AG10803 (cell line): ENCODE results near the gene COX14.

Experiments
- DNase-seq: peaks from one replicate; pipeline ENCODE4 v3.0.0; 2010; ENCODE audit warnings: low read depth
- H3K4me3 ChIP-seq: 2 replicates; pipeline ENCODE4 v1.5.1; 2011; ENCODE audit warnings: mild to moderate bottlenecking, low read length, control low read depth
- CTCF ChIP-seq: conservative IDR thresholded peaks from 2 replicates; pipeline ENCODE4 v1.5.1; 2011; ENCODE audit warnings: mild to moderate bottlenecking, low read length, control low read depth, inconsistent platforms

COX14 gene

DNA sequence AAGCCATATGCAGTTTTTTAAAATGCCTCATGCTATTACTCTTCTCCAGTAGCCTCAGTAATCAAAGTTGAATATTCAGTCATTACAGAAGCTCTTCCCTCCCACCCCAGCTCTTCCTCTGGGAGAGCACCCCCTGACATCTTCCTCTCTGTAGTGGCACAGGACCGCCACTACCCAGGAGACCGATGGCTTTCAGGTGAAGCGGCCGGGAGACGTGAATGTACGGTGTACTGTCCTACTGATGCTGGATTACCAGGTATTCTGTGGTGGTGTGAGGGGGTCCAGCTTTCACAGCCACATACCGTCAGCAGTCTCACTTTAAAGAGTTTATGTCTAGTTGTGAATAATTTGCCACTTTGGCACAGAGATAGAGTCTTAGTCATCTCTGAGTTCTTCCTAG is 22.3 kb upstream of the COX14 start:
- TF ChIP-seq CTCF: no peak
- H3K4me3 ChIP-seq: no peak overlapping the region
- no peak for DNase-seq

GRCh38 chr12:50090391-50090790 is 21.6 kb upstream of the COX14 start:
- no peak for TF ChIP-seq CTCF
- H3K4me3 ChIP-seq: no peak overlapping the region
- no peak for DNase-seq

DNA sequence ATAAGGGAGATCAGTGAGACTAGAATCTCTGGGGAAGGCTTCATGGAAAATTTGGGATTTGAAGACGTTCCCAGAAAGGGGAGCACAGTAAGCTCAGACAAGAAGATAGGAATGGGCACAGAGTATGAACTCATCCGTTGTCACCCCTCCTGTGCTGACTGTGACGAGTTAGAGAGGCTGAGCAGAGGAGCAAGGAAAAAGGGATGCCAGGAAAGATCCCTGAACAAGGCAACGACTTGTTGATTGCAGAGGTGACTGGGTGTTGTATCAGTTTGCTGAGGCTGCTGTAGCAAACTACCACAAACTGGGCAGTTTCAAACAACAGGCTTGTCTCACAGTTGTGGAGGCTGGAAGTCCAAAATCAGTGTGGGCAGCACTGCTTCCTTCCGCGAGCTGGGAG is 14.1 kb upstream of the COX14 start:
- no peak for TF ChIP-seq CTCF
- H3K4me3 ChIP-seq: no peak overlapping the region
- DNase-seq: no peak

- no peak for TF ChIP-seq CTCF
- peak; percentile 53 for DNase-seq
- no peak overlapping the region for H3K4me3 ChIP-seq
Measured at GRCh38 chr12:50099302-50100008, 12.6 kb upstream of the COX14 start.

DNA sequence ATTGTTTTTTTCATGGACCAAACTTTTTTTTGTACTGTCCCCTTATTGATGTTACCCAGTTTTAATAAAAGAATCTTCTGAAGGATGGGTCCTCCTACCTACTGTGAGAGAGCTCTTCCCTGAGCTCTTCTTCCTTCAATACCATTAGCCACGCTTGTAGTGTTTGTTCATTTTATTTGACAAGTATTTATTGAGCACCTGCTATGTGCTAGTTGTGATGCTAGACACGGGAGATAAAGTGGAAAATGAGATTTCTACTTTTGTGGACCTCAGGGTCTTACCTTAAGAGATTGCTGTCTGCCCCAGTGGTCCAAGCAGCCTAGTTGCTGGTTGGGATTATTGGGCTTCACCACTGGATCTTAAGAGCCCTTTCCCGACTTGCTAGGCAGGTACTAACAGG is 11.5 kb upstream of the COX14 start:
- TF ChIP-seq CTCF: no peak

GRCh38 chr12:50101663-50102062 is 10.4 kb upstream of the COX14 start:
- peak; percentile 60 for DNase-seq
- TF ChIP-seq CTCF: peak; percentile 68
- no peak overlapping the region for H3K4me3 ChIP-seq

More for the DNA sequence above, 11.5 kb upstream of the COX14 start:
- no peak overlapping the region for H3K4me3 ChIP-seq
- no peak for DNase-seq

- no peak overlapping the region for H3K4me3 ChIP-seq
- no peak for DNase-seq
- TF ChIP-seq CTCF: no peak
Measured at GRCh38 chr12:50102131-50102531, 9.9 kb upstream of the COX14 start.
